ENCODE results near the gene BCL2L13.
A peak's percentile ranks its signal among the peaks of the same experiment; 100 is the strongest.
"Not testable (repeated sequence)": the region's sequence is repeated elsewhere in the genome, so short reads cannot be mapped to it uniquely, and the experiment has no call there.

BCL2L13 gene

DNA sequence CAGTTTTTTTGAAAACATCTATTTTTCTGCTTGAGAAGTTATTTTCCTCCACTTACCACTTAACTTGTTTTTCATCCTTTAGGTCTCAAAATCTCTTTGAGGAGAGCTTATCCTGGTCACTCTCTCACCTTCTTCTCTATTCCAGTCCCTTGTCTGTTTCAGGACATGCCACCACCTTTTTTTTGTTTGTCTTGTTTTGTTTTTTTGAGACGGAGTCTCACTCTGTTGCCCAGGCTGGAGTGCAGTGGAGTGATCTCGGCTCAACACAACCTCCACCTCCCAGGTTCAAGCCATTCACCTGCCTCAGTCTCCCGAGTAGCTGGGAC lies 4.6 kb upstream of the BCL2L13 start:
- TF ChIP-seq, protein P1, sequence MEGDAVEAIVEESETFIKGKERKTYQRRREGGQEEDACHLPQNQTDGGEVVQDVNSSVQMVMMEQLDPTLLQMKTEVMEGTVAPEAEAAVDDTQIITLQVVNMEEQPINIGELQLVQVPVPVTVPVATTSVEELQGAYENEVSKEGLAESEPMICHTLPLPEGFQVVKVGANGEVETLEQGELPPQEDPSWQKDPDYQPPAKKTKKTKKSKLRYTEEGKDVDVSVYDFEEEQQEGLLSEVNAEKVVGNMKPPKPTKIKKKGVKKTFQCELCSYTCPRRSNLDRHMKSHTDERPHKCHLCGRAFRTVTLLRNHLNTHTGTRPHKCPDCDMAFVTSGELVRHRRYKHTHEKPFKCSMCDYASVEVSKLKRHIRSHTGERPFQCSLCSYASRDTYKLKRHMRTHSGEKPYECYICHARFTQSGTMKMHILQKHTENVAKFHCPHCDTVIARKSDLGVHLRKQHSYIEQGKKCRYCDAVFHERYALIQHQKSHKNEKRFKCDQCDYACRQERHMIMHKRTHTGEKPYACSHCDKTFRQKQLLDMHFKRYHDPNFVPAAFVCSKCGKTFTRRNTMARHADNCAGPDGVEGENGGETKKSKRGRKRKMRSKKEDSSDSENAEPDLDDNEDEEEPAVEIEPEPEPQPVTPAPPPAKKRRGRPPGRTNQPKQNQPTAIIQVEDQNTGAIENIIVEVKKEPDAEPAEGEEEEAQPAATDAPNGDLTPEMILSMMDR (IDR thresholded peaks at IDR 0.05; ENCODE audit: low read depth, low read length, missing control alignments) = no peak
- H3K4me3 ChIP-seq (ENCODE audit: low read depth, low read length) = no peak overlapping the region
- DNase-seq (ENCODE audit: low read depth) = no peak

DNA sequence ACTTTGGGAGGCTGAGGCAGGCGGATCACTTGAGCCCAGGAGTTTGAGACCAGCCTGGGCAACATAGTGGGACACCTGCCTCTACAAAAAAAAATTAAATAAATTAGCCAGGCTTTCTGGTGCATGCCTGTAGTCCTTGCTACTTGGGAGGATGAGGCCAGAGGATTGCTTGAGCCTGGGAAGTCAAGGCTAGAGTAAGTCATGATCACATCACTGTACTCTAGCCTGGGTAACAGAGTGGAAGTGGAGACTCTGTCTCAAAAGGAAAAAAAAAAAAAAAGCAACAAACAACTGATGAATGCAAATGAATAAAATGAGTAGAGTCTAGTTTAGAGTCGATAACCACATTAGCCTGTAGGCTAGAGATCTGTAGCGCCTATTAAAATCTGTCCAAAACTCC lies 3.9 kb upstream of the BCL2L13 start:
- TF ChIP-seq, protein P1 (IDR thresholded peaks at IDR 0.05; ENCODE audit: low read depth, low read length, missing control alignments) = no peak
- no peak overlapping the region for H3K4me3 ChIP-seq (ENCODE audit: low read depth, low read length)
- DNase-seq (ENCODE audit: low read depth) = no peak

DNA sequence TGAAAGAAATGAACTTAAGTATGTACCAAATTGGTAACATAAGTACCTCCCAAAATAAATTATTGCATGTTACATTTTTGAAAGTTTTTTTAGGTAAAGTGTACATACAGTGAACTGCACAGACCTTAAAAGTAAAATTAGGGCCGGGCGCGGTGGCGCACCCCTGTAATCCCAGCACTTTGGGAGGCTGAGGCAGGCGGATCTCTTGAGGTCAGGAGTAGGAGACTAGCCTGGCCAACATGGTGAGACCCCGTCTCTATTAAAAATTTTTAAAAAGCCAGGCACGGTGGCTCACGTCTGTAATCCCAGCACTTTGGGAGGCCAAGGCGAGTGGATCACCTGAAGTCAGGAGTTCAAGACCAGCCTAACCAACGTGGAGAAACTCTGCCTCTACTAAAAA lies 1.7 kb upstream of the BCL2L13 start:
- not testable (repeated sequence) for H3K4me3 ChIP-seq (ENCODE audit: low read depth, low read length); DNase-seq (ENCODE audit: low read depth)

DNA sequence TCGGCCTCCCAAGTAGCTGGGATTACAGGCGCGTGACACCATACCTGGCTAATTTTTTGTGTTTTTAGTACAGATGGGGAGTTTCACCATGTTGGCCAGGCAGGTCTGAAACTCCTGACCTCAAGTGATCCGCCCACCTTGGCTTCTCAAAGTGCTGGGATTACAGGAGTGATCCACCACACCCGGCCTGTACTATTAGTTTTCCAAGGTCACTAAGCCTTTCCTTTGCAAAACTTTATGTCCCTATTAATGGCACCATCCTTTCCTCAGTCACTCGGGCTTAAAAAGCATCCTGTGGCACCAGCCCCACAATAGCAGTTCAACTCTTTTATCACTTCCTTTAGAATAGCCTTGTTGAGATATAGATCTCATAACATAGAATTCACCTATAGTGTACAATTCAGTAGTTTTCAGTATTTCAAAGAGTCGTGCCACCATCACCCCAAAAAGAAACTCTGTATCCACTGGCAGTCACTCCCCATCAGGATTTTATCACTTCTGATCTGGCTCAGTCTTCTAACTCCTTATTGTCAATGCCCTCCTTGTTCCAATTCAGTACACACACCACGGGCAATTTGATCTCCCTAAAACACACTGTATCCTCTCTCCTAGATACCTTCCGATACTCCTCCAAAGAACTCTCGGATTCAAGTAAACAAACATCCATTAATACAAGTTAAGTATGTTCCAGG lies 921 bp upstream of the BCL2L13 start:
- DNase-seq (ENCODE audit: low read depth) = no peak

DNA sequence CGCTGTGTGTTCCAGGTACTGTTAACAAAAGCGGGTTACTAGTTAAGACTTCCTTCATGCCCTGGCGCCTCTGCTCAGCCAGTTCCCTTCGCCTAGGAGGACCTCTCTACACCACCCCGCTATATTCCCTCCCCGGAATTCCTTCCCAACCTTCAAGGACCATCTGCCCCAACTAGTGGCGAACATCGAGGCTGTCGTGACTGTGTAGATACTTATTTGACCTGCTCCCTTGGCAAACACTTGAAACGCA lies 450 bp upstream of the BCL2L13 start:
- no peak for DNase-seq (ENCODE audit: low read depth)
- peak overlapping the region; percentile 68 for H3K4me3 ChIP-seq (ENCODE audit: low read depth, low read length)
- TF ChIP-seq, protein P1 (IDR thresholded peaks at IDR 0.05; ENCODE audit: low read depth, low read length, missing control alignments) = peak; percentile 15

More for the DNA sequence above, 921 bp upstream of the BCL2L13 start:
- TF ChIP-seq, protein P1 (IDR thresholded peaks at IDR 0.05; ENCODE audit: low read depth, low read length, missing control alignments) = no peak
- peak overlapping the region; percentile 68 for H3K4me3 ChIP-seq (ENCODE audit: low read depth, low read length)

DNA sequence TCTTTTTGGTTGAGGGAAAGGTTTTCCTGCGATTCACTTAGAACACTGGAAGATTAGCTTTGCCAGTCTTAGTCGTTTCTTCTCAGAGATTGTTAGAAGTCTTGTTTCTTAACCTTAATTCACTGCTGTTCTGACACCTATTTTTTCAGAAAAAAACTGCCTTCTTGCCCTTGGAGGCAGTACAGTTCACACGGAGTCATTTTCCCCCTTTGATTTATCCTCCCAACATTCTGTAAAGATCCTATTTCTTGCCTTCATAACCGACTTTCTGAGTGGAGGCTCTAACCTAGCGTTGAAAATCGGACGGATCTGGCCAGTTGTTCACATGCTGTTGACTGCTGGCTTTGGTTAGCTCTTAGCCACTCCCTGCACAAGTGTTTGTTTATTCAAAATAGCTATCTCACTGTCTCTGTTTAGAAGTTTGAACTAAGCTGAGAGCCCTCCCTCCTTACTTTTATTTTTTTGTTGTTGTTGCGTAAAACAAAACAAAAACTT lies 737 bp downstream of the BCL2L13 start:
- no peak for DNase-seq (ENCODE audit: low read depth)
- H3K4me3 ChIP-seq (ENCODE audit: low read depth, low read length) = peak overlapping the region; percentile 68
- TF ChIP-seq, protein P1 (IDR thresholded peaks at IDR 0.05; ENCODE audit: low read depth, low read length, missing control alignments) = no peak

DNA sequence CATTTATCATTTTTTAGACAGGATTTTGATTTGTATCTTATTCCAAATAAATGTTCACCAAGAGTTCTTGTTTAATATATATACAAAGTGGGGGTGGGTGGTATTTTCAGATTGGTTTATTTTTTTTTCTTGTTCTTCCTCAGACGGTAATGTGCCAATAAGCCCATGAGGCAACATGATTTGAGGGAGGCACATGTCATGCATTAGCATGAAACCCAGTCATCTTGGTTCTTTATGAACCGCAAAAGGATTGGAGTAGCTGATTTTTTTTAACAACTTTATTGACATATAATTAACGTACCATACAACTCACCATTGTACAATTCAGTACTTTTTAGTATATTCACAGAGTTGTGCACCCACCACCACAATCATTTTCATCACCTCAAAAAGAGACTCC lies 2.7 kb downstream of the BCL2L13 start:
- TF ChIP-seq, protein P1 (IDR thresholded peaks at IDR 0.05; ENCODE audit: low read depth, low read length, missing control alignments) = no peak
- DNase-seq (ENCODE audit: low read depth) = no peak
- no peak overlapping the region for H3K4me3 ChIP-seq (ENCODE audit: low read depth, low read length)

DNA sequence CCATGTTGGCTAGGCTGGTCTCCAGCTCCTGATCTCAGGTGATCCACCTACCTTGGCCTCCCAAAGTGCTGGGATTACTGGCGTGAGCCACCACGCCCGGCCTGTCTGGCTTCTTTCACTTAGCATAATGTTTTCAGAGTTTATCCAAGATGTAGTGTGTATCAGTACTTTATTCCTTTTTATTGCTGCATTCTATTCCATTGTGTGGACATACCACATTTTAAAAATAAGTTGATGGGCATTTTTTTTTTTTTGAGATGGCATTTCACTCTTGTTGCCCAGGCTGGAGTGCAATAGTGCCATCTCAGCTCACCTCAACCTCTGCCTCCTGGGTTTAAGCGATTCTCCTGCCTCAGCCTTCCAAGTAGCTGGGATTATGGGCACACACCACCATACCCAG lies 3.8 kb downstream of the BCL2L13 start:
- not testable (repeated sequence) for DNase-seq (ENCODE audit: low read depth); H3K4me3 ChIP-seq (ENCODE audit: low read depth, low read length)

All from GM12864 (cell line).